PC-9 (cell line): ENCODE data around the gene PROB1.

ENCODE experiments used
- EZH2 ChIP-seq: fragments of 200-600 bp; sonication (generic); IDR thresholded peaks from 2 replicates; pipeline ENCODE4 v1.8.0; 2017; ENCODE audit warnings: antibody characterized with exemption, low read depth
- TF ChIP-seq, protein P1 (sequence below): fragments of 200-600 bp; sonication (generic); conservative IDR thresholded peaks from 2 replicates; pipeline ENCODE4 v1.6.1; 2017; ENCODE audit warnings: mixed run types, antibody characterized with exemption, mild to moderate bottlenecking, moderate library complexity

DNA sequence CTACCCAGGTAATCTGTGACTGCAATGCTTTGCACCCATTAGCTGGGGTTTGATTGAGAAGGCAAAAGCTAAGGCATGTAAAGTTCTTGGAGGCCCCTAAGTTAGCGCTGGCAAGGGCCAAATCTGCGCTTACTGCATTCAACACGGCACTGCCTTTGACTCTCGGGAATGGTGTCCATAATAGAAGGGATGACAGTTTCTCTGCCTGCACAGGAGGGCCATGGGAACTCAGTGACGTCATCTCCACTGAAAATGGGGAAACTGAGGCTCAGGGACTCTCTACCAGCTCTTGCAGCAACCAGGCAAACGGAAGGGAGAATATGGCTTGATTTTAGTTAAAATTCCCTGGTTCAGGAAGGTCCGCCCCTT, 8.5 kb upstream of the PROB1 start:
- TF ChIP-seq, protein P1, sequence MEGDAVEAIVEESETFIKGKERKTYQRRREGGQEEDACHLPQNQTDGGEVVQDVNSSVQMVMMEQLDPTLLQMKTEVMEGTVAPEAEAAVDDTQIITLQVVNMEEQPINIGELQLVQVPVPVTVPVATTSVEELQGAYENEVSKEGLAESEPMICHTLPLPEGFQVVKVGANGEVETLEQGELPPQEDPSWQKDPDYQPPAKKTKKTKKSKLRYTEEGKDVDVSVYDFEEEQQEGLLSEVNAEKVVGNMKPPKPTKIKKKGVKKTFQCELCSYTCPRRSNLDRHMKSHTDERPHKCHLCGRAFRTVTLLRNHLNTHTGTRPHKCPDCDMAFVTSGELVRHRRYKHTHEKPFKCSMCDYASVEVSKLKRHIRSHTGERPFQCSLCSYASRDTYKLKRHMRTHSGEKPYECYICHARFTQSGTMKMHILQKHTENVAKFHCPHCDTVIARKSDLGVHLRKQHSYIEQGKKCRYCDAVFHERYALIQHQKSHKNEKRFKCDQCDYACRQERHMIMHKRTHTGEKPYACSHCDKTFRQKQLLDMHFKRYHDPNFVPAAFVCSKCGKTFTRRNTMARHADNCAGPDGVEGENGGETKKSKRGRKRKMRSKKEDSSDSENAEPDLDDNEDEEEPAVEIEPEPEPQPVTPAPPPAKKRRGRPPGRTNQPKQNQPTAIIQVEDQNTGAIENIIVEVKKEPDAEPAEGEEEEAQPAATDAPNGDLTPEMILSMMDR, result no peak
- TF ChIP-seq EZH2, result no peak
